HL-60 (cell line): ENCODE results near the gene GSTM3.
"Not testable (repeated sequence)": the region's sequence is repeated elsewhere in the genome, so short reads cannot be mapped to it uniquely, and the experiment has no call there.

ENCODE experiments used
- DNase-seq, 2 experiments: peaks; one replicate each; pipeline ENCODE4 v3.0.0-alpha.2; 2010 to 2020; ENCODE audit warnings: low read depth in 1 of 2, low spot score in 1 of 2
- H3K27ac ChIP-seq: fragments of 250-450 bp; sonication (Bioruptor Pico); replicated peaks from 2 replicates; pipeline ENCODE4 v1.5.1; 2020; ENCODE audit warnings: mild to moderate bottlenecking, moderate library complexity
- H3K27me3 ChIP-seq: fragments of 250-450 bp; sonication (Bioruptor Pico); 2 replicates; pipeline ENCODE4 v1.5.1; 2021; ENCODE audit warnings: mild to moderate bottlenecking, moderate library complexity; ENCODE audit not compliant: insufficient read depth, poor library complexity, severe bottlenecking
- H3K4me3 ChIP-seq: replicated peaks from 2 replicates; pipeline ENCODE4 v1.5.1; 2011; ENCODE audit warnings: mild to moderate bottlenecking, control low read depth, low read length; ENCODE audit not compliant: insufficient read depth
- GABPA ChIP-seq: IDR thresholded peaks from 2 replicates; pipeline ENCODE4 v1.6.1; 2012; ENCODE audit warnings: low read depth
- POLR2AphosphoS5 ChIP-seq: IDR thresholded peaks from 2 replicates; pipeline ENCODE4 v1.6.1; 2012; ENCODE audit warnings: low read depth
- SPI1 ChIP-seq: IDR thresholded peaks from 2 replicates; pipeline ENCODE4 v1.6.1; 2012; ENCODE audit warnings: low read depth, mild to moderate bottlenecking, borderline replicate concordance
- TF ChIP-seq, protein P1 (sequence below): IDR thresholded peaks from one replicate; pipeline ENCODE4 v1.5.1; 2011; ENCODE audit warnings: low read length, control low read depth, inconsistent platforms; ENCODE audit not compliant: insufficient read depth
- TF ChIP-seq, protein P2 (sequence below): IDR thresholded peaks from 2 replicates; pipeline ENCODE4 v1.6.1; 2012; ENCODE audit warnings: low read depth; ENCODE audit not compliant: insufficient replicate concordance

GSTM3 gene

DNA sequence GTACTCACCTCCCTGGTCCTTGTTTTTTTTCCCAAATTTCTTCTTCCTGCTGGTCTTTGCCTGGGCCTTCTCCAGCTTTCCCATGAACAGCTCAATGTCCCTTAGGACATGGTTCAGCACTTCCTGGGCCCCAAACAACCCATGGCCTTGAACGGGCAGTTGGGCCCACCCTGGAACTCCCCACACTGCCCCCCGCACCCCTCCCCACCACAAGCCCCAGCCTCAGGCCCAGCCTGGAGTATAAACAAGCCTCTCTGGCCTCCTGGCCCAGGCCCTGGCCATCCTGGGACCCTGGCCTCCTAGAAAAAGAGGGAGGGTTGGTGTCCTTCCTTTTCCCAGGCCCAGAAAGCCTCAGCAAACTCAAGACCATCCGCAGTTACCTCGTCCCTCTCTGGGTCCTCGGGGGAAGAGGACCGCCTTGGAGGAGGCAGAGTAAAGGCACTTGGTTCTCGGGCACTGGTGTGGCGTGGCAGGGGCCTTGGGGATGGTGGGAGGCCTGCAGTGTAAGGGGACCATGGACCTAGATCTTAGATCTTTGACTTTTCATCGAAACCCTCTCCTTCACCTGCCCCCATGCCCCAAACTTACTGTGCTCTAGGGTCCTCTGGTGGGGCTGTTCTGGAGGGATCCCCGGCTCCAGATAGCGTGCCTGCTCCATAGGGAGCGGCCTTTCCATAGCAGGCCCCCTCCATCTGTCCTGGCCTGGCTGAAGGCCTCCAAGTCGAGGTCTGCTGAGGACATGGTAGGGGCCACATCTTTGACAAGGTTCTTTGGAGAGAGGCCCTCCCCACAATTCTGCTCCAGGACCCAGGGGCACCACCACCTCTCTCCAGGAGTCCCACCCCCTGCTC, 17.3 kb upstream of the GSTM3 start:
- Histone ChIP-seq H3K4me3 (no peak overlapping the region), H3K27ac (no peak overlapping the region), H3K27me3 (no peaks in the 10 kb centered on the region)
- no peak for DNase-seq
- TF ChIP-seq GABPA (no peak), POLR2AphosphoS5 (no peak)
- TF ChIP-seq, protein P1, sequence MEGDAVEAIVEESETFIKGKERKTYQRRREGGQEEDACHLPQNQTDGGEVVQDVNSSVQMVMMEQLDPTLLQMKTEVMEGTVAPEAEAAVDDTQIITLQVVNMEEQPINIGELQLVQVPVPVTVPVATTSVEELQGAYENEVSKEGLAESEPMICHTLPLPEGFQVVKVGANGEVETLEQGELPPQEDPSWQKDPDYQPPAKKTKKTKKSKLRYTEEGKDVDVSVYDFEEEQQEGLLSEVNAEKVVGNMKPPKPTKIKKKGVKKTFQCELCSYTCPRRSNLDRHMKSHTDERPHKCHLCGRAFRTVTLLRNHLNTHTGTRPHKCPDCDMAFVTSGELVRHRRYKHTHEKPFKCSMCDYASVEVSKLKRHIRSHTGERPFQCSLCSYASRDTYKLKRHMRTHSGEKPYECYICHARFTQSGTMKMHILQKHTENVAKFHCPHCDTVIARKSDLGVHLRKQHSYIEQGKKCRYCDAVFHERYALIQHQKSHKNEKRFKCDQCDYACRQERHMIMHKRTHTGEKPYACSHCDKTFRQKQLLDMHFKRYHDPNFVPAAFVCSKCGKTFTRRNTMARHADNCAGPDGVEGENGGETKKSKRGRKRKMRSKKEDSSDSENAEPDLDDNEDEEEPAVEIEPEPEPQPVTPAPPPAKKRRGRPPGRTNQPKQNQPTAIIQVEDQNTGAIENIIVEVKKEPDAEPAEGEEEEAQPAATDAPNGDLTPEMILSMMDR, result no peak

DNA sequence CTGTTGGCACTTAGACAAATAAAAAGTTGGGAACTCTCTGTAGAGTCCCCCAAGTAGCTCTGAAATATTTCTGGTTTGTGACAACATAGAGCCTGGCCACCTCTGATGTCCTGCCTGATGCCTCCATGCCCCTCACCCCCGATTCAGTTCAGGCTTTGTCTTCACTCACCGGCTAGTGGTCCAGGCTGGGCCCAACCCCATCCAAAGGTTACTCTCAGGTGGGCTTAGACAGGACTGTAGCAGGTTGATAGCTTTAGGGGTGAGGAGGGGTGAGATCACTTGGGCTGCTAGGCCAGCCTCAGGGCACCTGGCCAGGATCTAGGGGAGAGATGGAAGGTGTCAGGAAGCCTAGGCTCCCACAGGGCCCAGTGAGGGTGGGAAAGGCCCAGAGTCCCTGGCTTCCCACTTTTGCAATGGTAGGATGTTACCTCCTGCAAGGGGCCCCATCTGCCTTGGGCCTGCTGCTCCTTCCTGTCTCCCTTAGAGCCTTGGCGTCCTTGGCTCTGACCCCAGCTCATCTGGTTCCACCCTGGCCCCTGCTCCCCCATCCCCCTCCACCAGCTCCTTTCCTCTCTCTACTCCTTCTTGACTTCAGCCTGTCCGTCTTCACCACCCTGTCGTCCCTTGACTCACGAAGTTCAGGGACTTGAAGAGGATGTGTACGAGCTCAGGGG, 16.1 kb upstream of the GSTM3 start:
- no peak for DNase-seq

DNA sequence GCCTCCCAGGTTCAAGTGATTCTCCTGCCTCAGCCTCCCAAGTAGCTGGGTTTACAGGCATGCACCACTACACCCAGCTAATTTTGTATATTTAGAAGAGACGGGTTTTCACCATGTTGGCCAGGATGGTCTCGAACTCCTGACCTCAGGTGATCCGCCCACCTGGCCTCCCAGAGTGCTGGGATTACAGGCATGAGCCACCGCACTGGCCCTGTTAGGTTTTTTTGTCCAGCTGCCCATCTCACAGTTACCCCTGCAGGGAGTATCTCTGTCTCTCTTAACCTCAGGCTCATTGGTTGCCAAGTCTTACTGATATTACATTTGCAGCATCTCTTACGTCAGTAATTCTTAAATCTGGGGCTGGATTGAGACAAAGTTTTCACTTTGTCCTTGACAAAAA, 15.5 kb upstream of the GSTM3 start:
- H3K4me3 ChIP-seq, H3K27ac ChIP-seq, DNase-seq, H3K27me3 ChIP-seq: not testable (repeated sequence)

More for the DNA sequence above, 16.1 kb upstream of the GSTM3 start:
- no peaks in the 10 kb centered on the region for H3K27me3 ChIP-seq
- H3K27ac ChIP-seq, result no peak overlapping the region
- no peak overlapping the region for H3K4me3 ChIP-seq
- no peak for TF ChIP-seq SPI1
- TF ChIP-seq, protein P2, sequence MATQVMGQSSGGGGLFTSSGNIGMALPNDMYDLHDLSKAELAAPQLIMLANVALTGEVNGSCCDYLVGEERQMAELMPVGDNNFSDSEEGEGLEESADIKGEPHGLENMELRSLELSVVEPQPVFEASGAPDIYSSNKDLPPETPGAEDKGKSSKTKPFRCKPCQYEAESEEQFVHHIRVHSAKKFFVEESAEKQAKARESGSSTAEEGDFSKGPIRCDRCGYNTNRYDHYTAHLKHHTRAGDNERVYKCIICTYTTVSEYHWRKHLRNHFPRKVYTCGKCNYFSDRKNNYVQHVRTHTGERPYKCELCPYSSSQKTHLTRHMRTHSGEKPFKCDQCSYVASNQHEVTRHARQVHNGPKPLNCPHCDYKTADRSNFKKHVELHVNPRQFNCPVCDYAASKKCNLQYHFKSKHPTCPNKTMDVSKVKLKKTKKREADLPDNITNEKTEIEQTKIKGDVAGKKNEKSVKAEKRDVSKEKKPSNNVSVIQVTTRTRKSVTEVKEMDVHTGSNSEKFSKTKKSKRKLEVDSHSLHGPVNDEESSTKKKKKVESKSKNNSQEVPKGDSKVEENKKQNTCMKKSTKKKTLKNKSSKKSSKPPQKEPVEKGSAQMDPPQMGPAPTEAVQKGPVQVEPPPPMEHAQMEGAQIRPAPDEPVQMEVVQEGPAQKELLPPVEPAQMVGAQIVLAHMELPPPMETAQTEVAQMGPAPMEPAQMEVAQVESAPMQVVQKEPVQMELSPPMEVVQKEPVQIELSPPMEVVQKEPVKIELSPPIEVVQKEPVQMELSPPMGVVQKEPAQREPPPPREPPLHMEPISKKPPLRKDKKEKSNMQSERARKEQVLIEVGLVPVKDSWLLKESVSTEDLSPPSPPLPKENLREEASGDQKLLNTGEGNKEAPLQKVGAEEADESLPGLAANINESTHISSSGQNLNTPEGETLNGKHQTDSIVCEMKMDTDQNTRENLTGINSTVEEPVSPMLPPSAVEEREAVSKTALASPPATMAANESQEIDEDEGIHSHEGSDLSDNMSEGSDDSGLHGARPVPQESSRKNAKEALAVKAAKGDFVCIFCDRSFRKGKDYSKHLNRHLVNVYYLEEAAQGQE, result no peak
- TF ChIP-seq, protein P1, result no peak
- TF ChIP-seq POLR2AphosphoS5, result no peak
- TF ChIP-seq GABPA, result no peak

GRCh38 chr1:109754738-109755137, 13.9 kb upstream of the GSTM3 start:
- TF ChIP-seq, protein P1, result no peak
- TF ChIP-seq, protein P2, result no peak
- no peak for TF ChIP-seq SPI1
- no peak for TF ChIP-seq GABPA
- no peak for TF ChIP-seq POLR2AphosphoS5
- H3K4me3 ChIP-seq, result no peak overlapping the region

More at GRCh38 chr1:109754738-109755137, 13.9 kb upstream of the GSTM3 start:
- no peak overlapping the region for H3K27ac ChIP-seq
- H3K27me3 ChIP-seq, result no peaks in the 10 kb centered on the region
- no peak for DNase-seq
